ENCODE measurements around the gene GDAP2. TPM values are rescaled to one million over a fixed set of nuclear protein-coding genes. Genes with fewer than 3 reads are reported as not detected.

The GDAP2 gene
- total and polyA plus RNA-seq, 10 donors, result 3.0 to 44.6 (median 33.3) TPM

GRCh38 chr1:117859901-117860300 is 69.5 kb downstream of the GDAP2 start:
- DNase-seq, result no peak
- Histone ChIP-seq H3K4me1 (no peaks in the 10 kb centered on the region), H3K4me3 (no peak overlapping the region), H3K9me3 (no peaks in the 10 kb centered on the region), H3K27ac (no peak overlapping the region), H3K27me3 (replicated peaks in 1 of 7) (no peaks in the 10 kb centered on the region), H3K36me3 (peaks cover 0 to 50% (median 2%) of the 10 kb centered on the region in 6 donors)
- TF ChIP-seq POLR2A (IDR thresholded peaks at IDR 0.05) (no peak), POLR2AphosphoS5 (IDR thresholded peaks at IDR 0.05) (no peak)
- TF ChIP-seq, protein P1, sequence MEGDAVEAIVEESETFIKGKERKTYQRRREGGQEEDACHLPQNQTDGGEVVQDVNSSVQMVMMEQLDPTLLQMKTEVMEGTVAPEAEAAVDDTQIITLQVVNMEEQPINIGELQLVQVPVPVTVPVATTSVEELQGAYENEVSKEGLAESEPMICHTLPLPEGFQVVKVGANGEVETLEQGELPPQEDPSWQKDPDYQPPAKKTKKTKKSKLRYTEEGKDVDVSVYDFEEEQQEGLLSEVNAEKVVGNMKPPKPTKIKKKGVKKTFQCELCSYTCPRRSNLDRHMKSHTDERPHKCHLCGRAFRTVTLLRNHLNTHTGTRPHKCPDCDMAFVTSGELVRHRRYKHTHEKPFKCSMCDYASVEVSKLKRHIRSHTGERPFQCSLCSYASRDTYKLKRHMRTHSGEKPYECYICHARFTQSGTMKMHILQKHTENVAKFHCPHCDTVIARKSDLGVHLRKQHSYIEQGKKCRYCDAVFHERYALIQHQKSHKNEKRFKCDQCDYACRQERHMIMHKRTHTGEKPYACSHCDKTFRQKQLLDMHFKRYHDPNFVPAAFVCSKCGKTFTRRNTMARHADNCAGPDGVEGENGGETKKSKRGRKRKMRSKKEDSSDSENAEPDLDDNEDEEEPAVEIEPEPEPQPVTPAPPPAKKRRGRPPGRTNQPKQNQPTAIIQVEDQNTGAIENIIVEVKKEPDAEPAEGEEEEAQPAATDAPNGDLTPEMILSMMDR (IDR thresholded peaks at IDR 0.05 in 8 of 11, conservative IDR thresholded peaks at IDR 0.05 in 3 of 11), result no peak
- whole genome bisulfite sequencing, 5 donors, result 93 to 98% (median 96%) methylated on average over 4 of the region's 4 CpGs
- intact Hi-C loops (cut with DNase I; ENCODE audit: low total_unique reads), result no loop called here

DNA sequence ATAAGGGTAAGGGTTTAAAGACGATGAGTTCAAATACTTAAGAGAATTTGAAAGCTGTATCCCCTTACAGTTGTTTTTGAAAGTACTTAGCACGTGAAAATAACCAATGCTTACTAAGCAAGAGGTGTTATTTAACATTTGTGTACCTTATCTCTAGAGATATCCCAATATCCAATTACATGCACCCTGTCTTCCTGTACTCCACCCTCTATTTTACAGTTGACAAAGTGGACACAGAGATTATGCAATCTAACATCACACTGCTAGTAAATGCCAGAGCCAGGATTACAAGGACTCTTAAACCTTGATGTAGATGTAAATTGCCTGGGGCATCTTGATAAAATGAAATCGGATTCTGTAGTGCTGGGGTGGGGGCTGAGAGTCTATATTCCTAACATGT is 72.0 kb downstream of the GDAP2 start:
- Histone ChIP-seq H3K9me3 (no peaks in the 10 kb centered on the region), H3K4me1 (no peaks in the 10 kb centered on the region), H3K4me3 (no peak overlapping the region), H3K27ac (no peak overlapping the region), H3K27me3 (replicated peaks in 1 of 7) (no peaks in the 10 kb centered on the region), H3K36me3 (peaks cover 0 to 33% (median 0%) of the 10 kb centered on the region in 6 donors)
- DNase-seq, result no peak
- intact Hi-C loops (cut with DNase I; ENCODE audit: low total_unique reads), result no loop called here
- WGBS, 5 donors, result 70 to 84% (median 77%) methylated on average over 3 of the region's 3 CpGs
- TF ChIP-seq POLR2A (IDR thresholded peaks at IDR 0.05) (no peak), POLR2AphosphoS5 (IDR thresholded peaks at IDR 0.05) (no peak)
- TF ChIP-seq, protein P1 (IDR thresholded peaks at IDR 0.05 in 8 of 11, conservative IDR thresholded peaks at IDR 0.05 in 3 of 11), result no peak

DNA sequence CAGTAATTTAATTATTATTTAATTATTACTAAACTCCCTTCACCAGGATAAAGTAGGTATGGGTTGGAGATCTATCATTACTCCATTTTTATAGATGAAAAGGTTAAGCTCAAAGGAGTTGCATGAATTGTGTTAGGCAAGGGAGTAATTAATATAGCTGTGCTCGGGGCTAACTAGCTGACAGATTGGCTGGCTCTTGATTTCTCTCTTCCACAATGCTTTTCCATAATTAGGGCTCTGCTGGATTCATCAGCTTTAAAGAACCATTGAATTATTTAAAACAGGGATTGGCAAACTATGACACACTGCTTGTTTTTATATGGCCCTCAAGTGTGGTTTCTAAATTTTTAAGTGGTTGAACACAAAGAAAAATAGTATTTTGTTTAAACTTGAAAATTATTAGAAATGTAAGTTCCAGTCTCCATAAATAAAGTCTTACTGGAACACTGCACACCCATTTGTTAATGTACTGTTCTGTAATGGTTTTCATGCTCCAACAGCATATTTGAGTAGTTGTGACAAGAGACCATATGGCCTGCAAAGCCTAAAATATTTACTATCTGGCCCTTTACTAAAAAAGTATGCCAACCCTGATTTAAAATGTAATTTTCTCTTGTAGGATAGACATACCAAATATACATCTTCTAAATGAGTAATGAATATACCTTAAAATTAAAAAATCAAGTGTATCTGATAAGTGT is 76.4 kb downstream of the GDAP2 start:
- Histone ChIP-seq H3K27ac (no peak overlapping the region), H3K9me3 (no peaks in the 10 kb centered on the region), H3K36me3 (peaks cover 0 to 6% (median 0%) of the 10 kb centered on the region in 6 donors), H3K4me3 (no peak overlapping the region), H3K27me3 (replicated peaks in 1 of 7) (no peaks in the 10 kb centered on the region), H3K4me1 (no peaks in the 10 kb centered on the region)
- WGBS, 5 donors, result 85 to 97% (median 90%) methylated on average over 1 of the region's 1 CpG
- intact Hi-C loops (cut with DNase I; ENCODE audit: low total_unique reads), result no loop called here
- no peak for DNase-seq
- TF ChIP-seq POLR2A (IDR thresholded peaks at IDR 0.05) (no peak), POLR2AphosphoS5 (IDR thresholded peaks at IDR 0.05) (no peak)
- TF ChIP-seq, protein P1 (IDR thresholded peaks at IDR 0.05 in 8 of 11, conservative IDR thresholded peaks at IDR 0.05 in 3 of 11), result no peak

GRCh38 chr1:117851687-117852086 is 77.7 kb downstream of the GDAP2 start:
- H3K4me1 ChIP-seq, result no peaks in the 10 kb centered on the region
- no peak for TF ChIP-seq POLR2AphosphoS5 (IDR thresholded peaks at IDR 0.05)
- TF ChIP-seq, protein P1 (IDR thresholded peaks at IDR 0.05 in 8 of 11, conservative IDR thresholded peaks at IDR 0.05 in 3 of 11), result no peak
- TF ChIP-seq POLR2A (IDR thresholded peaks at IDR 0.05), result no peak
- WGBS, 5 donors, result 64 to 74% (median 69%) methylated on average over 2 of the region's 2 CpGs
- no peaks in the 10 kb centered on the region for H3K27me3 ChIP-seq (replicated peaks in 1 of 7)
- no peaks in the 10 kb centered on the region for H3K9me3 ChIP-seq
- H3K36me3 ChIP-seq, result peaks cover 0 to 6% (median 0%) of the 10 kb centered on the region in 6 donors
- intact Hi-C loops (cut with DNase I; ENCODE audit: low total_unique reads), result no loop called here
- H3K4me3 ChIP-seq, result no peak overlapping the region
- no peak for DNase-seq
- H3K27ac ChIP-seq, result no peak overlapping the region
